NCI-H345 treated with DMSO at 0.1 percent for 48 hours (cell line): ENCODE measurements around the gene MTHFR.

Experiments used
- DNase-seq: peaks from one replicate; lab custom pipeline; 2025; ENCODE audit not compliant: unreplicated experiment; lab: John Stamatoyannopoulos, UW

MTHFR gene

GRCh38 chr1:11761988-11762406, 43.8 kb downstream of the MTHFR start, which contains the start of gene C1orf167:
TSS of gene C1orf167 (plus strand) at chr1:11762193. CDS start at chr1:11764401, 2,208 bp downstream.
- no peak for DNase-seq

DNA sequence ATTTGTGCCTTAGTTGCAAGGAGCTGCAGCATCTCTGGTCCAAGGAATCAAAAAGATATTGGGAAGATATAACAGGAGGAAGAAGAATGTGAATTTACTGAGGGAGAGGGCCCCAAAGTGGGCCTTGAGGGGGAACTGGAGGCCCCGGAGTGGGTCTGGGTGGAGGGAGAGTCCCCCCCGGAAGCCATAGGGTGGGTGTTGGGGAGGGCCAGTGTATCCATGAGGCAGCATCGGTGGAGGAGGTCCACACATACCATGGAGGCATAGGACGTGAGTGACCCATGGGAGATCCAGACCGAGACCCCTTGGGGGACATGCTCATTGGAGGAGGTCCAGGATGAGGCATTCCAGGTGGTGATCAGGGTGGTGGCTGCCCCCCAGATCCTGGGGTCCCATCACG, 44.5 kb downstream of the MTHFR start:
- no peak for DNase-seq

DNA sequence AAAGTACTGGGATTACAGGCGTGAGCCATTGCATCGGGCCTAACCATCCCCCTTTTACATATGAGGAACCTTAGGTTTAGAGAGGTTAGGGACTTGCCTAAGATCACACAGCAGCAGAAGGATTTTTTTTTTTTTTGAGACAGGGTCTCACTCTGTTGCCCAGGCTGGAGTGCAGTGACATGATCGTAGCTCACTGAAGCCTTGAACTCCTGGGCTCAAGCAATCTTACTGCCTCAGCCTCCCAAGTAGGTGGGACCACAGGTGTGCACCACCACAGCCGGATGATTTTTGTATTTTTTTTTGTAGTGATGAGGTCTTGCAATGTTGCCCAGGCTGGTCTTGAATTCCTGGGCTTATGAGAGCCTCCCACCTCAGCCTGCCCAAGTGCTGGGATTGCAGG, 46.0 kb downstream of the MTHFR start:
- no peak for DNase-seq

- DNase-seq, result no peak
These were observed 48.7 kb downstream of the MTHFR start for GRCh38 chr1:11757047-11757446.

DNA sequence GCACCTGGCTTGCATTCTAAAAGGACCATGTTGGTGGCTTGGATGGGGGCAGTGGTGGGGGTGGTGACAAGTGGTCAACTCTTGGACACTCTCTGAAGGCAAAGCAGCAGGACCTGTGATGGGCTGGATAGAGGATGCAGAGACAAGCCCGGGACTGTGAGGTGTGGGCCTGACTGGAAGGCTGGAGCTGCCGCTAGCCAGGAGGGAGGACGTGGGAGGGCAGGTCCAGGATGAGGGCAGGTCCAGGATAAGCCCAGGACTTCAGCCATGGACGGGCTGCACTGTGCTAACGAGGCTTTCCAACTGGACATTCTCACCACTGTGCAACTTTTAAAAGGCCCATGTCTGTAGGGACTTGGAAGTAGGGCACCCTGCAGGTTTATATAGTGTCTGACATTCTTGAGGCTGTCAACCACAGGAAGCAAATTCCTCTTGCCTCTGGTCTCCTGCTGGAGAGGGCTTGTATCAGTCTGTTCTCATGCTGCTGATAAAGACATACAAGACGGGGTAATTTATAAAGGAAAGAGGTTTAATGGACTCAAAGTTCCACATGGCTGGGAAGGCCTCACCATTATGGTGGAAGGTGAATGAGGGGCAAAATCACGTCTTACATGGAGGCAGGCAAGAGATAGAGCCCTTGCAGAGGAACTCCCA, 52.1 kb downstream of the MTHFR start:
- DNase-seq, result no peak

GRCh38 chr1:11752359-11753088, 53.2 kb downstream of the MTHFR start:
- DNase-seq, result no peak

GRCh38 chr1:11751087-11751486, 54.7 kb downstream of the MTHFR start:
- DNase-seq, result no peak

DNA sequence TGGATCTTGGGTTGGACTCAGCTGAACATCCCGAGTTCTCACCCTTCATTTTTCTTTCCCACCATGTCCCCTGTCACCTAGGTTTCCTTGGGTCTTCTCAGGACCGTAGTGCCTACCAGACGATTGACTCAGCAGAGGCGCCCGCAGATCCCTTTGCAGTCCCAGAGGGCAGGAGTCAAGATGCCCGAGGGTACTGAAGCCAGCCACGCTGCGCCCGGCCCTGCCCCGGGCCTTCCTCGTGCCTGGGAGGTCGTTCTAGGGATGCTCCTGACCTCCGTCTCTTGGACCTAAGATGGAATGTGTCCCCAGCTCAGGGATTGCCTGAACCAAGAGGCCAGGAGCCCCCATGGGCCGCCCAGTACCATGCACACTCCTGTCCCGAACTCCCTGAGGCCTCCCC, 55.8 kb downstream of the MTHFR start:
- no peak for DNase-seq

DNA sequence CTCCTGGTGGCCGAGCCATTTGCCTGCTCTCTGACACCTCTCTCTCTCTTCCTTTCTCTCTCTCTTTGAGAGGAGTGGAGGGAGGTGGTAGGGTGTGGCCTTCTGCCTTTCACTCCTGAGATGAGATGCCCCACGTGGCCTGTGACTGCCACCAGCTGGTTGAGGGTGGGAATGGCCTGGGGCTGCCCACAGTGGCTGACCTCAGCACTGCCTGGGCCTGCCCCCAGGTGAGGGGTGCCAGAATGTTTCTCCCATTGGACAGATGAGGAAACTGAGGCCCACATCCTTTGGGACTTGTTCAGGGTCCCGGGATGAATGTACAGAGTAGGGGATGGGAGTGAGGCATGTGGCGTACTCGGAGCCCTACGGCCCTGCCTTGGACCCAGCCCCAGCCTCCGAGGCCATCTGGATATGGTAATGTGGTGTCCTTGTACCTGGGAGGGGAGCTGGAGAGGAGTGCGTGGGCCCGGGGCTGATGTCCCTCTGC, 56.5 kb downstream of the MTHFR start:
- DNase-seq, result no peak

DNA sequence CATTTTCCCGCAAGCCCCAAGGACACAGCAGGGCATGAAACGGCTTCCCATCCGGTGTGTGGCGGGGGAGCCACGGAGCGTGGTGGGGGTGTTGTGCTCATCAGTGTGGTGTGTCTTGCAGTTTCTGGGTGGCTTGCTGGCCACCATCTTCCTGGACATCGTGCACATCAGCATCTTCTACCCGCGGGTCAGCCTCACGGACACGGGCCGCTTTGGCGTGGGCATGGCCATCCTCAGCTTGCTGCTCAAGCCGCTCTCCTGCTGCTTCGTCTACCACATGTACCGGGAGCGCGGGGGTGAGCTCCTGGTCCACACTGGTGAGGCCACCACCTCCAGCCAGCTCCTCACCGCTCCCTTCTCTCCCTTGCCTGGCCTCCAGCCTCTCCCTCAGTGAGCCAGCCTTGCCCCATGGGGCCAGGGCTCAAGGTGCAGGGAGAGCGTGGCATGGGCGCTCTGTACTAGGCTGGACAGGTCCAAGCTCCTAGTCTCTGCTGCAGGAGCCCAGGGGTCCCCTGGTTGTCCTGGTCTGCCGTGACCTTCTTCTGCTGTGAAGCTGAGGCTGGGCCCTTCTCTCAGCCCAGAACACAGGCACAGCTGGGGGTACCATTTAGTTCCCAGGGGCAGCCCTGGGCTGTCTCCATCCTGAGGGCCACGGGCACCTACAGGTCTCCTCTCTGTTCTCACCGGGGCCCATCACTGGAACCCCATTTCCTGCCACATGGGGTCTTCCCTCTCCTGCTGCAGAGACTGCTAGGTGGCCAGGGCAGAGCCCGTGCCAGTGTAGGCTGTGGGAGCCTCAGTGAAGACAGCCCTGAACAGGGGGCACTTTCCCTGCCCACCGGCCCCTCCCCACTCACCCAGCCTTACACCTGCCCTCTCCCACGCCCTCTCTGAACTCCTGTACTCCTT, 57.2 kb downstream of the MTHFR start:
- no peak for DNase-seq

DNA sequence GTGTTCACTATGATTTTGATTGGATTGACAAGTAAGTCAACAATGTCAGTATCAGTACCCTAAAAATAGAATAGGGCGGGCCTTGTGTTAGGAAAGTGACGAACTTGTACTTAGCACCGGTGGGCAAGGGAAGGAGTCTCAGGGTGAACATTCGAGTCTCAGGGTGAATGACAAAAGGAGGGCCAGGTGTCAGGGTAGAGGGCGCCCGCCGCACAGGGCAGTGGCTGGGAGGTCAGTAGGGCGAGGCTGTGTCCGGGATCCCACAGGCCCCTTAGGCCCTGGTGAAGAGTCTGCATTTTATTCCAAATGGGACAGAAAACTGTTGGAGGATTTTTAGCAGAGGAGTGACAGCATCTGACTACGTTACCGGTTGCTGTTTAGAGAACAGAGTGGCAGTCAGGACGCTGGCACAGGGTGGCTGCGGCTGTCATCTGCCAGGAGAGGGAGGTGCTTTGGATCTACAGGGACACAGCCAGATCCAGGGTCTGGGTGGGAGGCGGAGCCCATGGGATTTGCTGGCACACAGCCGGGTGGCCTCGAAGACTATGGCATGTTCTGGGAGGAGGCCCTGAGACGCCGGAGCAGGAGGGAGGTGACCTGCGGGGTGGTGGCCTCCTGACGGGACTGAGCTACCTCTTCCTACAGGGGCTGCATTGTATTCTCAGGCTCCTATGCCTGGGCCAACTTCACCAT, 58.8 kb downstream of the MTHFR start:
- no peak for DNase-seq

- no peak for DNase-seq
These were observed 59.7 kb downstream of the MTHFR start for GRCh38 chr1:11746092-11746491.

GRCh38 chr1:11744287-11744686, 61.5 kb downstream of the MTHFR start:
- no peak for DNase-seq

GRCh38 chr1:11741919-11742558, 63.7 kb downstream of the MTHFR start:
- DNase-seq, result no peak

- no peak for DNase-seq
These were observed 64.3 kb downstream of the MTHFR start for GRCh38 chr1:11741482-11741881.

- no peak for DNase-seq
These were observed 65.2 kb downstream of the MTHFR start for GRCh38 chr1:11740258-11741192.

- no peak for DNase-seq
These were observed 67.0 kb downstream of the MTHFR start for GRCh38 chr1:11738783-11739182.

GRCh38 chr1:11738096-11738495, 67.7 kb downstream of the MTHFR start:
- DNase-seq, result no peak
